GM18517 (cell line): ENCODE data around the gene STX18.
A peak's percentile ranks its signal among the peaks of the same experiment; 100 is the strongest.
"Not testable (repeated sequence)": the region's sequence is repeated elsewhere in the genome, so short reads cannot be mapped to it uniquely, and the experiment has no call there.

Experiments
- ATAC-seq: cut with Tn5 transposase; IDR thresholded peaks from one replicate; pipeline ENCODE4 v1.9.1; 2021; ENCODE audit warnings: mild to moderate bottlenecking, moderate library complexity; ENCODE audit not compliant: unreplicated experiment

STX18 gene

DNA sequence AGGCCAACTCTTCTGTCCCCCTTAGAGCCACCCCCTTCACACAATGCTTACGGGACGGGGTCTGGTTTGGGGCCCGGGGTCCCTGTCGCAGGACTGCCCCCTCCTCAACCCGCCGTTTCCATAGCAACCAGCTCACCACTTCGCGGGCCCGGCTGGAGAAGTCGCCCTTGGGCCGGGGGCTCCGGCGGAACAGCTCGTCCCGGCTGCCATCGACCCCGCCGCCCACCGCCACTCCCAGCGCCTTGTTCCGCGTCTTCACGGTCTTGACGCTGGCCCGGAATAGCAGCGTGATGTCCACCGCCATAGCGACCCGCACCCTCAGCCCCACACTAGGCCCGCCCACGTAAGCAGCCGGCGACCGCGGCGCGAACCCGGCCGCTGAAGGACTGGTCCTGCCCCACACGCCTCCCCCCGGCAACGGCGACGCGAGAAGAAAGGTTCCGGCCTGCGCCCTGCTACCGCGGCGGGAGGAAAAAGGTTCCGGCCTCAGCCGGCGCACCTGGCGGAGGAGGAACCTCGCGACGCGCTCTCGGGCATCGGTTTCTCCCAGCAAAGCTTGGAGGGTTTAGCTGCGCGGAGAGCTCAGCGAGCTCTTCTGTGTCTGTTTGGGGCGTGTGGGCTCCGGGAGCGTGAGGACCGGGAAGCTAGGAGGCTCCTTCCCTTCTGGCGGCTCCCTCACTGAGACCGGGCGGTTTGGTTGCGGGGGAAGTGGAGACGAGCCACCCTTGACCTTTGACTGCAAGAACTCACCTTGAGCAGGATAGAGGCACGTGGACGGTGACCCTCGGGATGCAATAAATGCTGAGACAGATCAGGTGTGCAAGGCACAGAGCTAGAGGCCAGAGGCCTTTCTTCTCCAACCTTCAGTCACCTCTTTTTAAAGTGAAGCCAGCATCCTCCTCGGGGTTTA, at the start of gene STX18:
Gene STX18, minus strand, starts transcription at position 388 of the 910 bp plus-strand sequence. Its CDS starts 84 bp downstream, at position 304.
- peak; percentile 85 for ATAC-seq

DNA sequence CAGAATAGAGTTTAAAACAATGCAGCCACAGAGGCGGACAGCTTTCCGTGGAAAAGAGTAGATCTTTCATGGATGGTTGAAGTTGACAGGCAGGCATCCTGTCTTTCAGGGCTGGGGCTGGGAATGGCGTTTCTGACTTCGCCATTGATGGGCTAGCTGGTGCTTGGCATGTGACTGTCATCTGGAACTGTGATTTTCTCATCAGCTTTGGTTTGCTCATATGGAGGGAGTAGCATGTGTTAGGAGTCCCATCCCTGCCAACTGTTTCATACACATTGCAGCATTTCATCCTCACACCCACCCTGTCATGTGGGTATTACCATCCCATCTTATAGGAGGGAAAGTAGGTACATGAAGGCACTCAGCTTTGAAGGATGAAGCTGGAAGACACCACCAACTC, 49.2 kb upstream of the STX18 start:
- ATAC-seq: no peak

DNA sequence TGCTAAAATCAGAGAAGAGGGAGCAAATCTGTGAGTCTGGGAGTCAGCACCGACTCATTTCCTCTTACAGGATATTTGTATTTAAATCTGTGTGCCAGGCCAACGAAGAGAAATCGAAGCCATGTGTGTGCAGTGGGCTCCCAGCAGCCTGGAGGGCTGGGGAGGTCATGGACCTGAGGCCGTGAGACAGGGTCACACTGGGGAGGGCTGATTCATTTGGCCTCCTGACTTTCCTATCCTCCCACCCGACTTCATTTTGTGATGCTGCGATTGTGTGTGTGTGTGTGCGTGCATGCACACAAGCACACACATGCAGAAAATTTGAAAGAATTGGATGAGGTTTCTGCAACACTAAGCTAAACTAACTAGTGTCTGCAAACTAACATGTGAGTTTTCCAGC, 48.7 kb upstream of the STX18 start:
- ATAC-seq: no peak

DNA sequence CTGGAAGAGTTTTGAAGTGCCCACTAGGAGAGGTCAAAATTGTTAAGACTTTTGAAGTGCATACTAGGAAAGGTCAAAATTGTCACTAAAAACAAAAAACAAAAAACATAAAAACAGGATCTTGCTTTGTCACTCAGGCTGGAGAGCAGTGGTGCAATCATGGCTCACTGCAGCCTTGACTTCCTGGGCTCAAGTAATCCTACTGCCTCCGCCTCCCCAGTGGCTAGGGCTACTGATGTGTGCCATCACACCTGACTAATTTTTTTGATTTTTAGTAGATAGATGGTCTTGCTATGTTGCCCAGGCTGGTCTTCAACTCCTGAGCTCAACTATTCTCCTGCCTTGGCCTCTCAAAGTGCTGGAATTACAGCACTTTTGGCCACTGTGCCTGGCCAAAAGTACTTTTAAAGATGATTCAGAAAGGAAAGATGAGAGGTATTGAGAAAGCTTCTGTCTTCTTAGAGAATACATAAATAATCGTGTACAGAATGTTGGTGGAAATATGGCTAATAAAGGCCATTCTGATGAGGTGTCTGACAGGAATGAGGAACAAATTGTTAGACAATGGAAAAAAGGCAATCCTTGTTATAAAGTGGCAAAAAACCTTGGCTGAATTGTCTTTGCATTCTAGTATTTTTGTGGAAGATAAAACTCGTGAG, 43.3 kb upstream of the STX18 start:
- no peak for ATAC-seq

DNA sequence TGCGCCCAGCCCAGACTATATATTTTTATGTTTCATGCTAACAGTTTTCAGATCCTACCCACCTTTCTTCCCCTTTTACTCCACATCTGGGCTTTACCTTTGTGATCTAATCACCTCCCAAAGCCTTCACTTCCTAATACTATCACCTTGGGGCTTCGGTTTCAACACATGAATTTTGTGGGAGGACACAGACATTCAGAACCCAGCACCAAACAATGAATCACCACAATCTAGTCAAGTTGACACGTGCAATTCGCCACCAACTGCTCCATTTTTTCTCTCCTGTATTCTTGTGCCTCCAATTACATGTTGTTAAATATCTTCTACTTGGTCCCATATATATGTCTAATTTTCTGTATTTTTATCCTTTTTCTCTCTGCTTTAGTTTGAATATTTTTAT, 41.8 kb upstream of the STX18 start:
- no peak for ATAC-seq

DNA sequence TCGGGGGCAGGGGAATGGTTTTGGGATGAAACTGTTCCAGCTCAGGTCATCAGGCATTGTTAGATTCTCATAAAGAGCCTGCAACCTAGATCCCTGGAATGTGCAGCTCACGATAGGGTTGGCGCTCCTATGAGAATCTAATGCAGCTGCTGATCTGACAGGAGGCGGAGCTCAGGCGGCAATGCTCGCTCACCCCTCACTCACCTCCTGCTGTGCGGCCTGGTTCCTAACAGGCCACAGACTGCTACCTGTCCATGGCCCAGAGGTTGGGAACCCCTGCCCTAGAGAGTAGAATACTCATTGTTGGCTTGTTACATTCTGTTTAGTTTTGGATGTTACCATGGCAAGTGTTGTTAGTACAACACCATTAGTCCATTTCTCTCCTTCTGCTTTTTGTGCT, 40.8 kb upstream of the STX18 start:
- ATAC-seq: no peak

DNA sequence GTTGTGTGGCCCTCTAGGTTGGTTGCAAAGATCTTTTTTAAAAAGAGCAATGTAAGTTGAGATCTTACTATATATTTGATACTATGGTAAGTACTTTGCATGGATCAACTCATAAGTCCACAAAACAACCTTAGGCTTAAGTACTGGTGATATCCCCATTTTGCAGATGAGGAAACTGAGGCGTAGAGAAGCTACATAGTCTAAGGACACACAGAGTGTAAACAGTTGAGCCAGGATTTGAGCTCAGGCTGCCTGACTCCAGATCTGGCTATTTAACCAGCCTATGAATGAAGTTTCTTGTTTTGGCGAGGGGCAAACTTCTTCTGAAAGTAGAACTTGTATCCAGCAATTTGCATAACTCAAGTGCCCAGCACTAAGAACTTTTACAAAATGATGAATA, 38.6 kb upstream of the STX18 start:
- ATAC-seq: no peak

DNA sequence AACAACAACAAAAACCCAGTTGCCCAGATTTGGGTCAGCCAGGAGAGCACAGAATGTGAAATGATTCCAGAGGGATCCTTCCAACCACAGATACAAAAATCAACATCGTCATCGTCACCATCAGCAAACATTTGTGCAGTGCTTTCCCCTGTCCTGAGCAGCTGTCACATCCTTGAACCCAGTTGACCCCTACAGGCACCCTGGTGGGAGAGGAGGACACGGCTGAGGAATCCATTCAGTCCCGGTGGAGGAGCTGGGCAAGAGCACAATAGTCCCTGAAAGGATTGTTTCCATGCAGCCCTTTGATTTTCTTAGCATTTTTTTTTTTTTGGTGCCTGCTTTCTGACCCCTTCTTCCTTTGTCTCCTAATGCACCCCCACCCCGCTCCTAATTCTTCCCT, 37.1 kb upstream of the STX18 start:
- ATAC-seq: no peak

DNA sequence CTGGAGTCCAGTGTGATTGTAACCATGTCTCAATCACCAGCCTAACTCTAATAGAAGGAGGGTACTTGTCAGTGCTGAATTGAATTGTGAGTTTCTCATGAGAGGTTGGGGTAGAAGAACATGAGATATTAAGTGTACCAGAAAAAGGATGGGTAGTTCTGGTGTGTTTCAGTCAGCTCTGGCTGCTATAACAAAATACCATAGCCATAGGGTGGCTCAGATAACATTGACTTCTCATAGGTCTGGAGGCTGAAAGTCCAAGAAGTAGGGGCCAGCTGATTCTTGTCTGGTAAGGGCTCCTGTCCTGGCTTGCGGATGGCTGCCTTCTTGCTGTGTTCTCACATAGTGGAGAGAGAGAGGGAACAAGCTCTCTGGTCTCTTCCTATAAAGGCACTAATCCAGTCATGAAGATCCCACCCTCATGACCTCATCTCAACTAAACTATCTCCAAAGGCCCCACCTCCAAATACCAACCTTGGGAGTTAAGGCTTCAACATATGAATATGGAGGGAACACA, 35.6 kb upstream of the STX18 start:
- ATAC-seq: no peak

DNA sequence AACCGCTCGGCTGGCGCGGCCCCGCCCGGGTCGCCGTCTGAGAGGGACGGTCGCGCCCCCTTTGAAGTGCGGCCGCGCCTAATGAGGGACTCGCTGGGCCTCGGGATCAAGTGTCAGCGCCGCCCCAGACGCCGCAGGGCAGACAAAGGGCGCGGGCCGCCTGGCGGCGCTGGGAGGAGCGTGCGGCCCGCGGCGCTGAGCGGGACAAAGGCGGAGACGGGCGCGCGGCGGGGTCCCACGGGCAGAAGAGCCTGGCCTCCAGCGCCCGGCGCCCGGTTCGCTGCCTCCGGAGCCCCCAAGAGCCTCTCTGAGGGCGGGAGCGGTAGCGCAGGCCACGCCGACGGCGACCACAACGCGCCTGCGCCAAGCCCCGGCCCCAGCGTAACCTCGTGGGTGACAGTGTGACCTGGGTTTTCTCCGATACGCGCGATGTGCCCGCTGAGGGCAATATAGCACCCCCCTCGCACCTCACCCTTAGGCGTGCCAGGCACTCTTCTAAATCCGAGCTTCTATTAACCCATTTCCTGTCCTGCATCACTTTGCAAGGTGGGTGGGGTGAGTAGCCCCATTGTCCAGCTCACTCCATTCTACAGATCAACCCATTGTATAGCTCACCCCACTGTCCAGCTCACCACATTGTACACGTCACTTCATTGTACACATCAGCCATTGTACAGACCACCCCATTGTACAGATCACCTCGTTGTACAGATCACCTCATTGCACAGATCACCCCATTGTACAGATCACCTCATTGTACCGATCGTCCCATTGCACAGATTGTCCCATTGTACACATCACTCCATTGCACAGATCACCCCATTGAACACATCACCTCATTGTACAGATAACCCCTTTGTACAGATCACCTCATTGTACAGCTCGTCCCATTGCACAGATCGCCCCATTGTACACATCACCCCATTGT, 33.7 kb upstream of the STX18 start:
- ATAC-seq: peak; percentile 88

DNA sequence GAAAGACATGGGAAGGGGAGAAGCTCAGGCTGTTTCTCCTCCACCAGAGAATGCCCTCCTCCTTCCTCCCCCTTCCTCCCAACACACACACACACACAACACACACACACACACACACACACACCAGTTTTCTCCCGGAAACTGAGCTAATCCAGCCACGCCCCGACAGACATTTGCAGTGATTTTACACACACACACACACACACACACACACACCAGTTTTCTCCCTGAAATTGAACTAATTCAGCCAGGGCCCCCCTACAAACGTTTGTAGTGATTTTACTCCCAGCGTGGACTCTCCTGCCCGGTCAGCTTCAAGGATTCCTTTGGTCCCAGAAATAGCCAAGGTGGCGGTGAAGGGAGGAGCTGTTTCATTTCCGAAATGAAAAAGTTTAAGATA, 32.9 kb upstream of the STX18 start:
- ATAC-seq: no peak

DNA sequence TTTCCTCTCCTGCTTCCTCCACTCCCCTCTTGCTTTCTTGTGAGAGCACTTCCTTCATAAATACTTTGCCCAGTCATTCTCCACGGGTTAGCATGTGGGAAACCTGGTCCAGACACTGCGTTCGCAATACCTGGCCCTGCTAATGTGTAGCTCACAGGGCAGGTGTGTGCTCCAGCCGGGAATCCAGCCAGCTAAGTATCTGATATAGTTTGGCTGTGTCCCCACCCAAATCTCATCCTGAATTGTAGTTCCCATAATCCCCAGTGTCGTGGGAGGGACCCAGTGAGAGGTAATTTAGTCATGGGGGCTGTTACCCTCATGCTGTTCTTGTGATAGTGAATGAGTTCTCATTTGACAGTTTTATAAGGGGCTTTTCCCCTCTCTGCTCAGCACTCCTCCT, 32.2 kb upstream of the STX18 start:
- ATAC-seq: no peak

DNA sequence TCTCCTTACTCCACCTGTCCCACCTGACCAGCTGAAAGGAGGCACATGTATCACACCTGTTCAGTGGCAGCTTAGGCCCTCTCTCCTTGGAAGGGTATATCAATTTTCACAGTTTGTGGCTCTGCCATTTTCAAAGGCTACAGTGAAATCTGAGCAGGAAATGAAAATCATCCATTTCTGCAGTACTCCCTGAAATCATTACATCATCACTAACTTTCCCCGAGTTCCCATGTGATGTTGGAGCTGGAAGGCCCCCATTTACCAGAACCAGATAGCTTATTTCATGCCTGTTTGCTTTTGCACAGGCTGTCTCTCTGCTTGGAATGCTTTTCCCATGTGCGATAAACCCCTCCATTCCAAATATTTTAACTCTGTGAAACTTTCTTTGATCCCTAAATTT, 31.0 kb upstream of the STX18 start:
- no peak for ATAC-seq

DNA sequence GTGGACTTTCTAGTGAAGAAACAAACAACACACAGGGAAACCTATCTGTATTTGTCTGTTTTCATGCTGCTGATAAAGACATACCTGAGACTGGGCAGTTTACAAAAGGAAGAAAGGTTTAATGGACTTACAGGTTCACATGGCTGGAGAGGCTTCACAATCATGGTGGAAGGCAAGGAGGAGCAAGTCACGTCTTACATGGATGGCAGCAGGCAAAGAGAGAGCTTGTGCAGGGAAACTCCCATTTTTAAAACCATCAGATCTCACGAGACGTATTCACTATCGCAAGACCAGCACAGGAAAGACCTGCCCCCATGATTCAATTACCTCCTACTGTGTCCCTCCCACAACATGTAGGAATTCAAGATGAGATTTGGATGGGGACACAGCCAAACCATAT, 28.0 kb upstream of the STX18 start:
- ATAC-seq: not testable (repeated sequence)

DNA sequence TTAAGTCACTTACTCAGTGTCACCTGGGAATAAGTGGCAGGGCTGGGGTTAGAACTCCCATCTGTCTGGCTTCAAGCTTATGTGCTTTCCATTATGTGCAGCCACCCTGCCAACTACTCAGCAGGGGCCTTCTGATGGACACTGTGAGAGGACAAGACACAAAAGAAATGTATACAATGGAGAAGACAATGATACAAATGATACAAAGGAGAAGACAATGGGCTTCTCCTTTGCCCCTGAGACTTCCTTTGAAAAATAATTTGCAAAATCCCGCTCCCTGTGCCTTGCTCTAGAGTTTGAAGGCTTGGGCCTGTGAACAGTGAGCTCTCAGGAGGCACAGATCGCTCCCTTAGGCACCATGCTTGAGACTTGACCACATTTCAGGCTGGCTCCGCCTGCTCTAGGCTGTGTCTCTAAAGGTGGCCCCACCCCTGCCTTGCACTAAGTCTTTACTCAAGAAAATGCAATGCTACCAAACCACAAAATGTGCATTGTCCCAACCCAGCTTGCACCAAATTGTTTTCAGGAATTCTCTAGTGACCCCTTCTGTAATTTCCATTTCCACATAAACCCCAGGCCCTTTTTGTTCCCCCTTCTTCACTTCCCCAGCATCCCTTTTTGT, 27.1 kb upstream of the STX18 start:
- no peak for ATAC-seq

DNA sequence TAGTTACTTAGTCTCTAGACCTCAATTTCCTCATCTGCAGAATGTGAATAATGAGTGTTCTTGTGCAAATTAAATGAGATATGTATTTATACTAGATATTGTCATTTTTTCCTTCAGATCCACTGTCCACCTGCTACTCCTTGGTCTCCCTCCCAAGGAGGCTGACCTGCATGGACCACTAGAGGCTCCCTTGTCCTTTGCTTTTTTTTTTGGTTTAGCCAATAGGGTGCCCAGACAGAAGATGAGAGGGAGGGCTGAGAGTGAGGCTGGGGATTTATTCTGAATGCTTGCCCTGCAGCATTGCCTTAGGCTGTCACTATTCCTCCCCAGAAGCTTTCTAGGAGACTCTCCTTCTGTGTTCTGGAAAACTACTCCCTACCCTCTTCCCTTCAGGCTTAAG, 24.5 kb upstream of the STX18 start:
- ATAC-seq: not testable (repeated sequence)

DNA sequence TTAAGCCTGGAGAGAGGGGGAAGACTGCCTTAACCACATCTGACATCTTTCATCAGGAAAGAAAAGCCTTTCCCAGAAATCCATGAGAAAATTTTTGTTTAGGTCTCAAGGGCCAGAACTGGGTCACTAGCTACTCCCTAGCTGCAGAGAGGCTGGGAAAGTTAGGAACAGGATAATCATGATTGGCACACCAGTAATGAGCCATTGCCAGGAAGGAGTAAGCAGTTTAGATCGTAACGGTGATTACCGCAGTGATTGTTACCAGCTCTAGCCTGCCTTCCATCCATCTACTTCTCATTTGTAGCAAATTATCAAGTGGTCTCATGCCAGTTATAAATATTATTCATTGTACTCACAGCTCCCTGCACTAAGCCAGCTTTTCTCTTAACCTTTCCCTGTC, 22.7 kb upstream of the STX18 start:
- no peak for ATAC-seq

DNA sequence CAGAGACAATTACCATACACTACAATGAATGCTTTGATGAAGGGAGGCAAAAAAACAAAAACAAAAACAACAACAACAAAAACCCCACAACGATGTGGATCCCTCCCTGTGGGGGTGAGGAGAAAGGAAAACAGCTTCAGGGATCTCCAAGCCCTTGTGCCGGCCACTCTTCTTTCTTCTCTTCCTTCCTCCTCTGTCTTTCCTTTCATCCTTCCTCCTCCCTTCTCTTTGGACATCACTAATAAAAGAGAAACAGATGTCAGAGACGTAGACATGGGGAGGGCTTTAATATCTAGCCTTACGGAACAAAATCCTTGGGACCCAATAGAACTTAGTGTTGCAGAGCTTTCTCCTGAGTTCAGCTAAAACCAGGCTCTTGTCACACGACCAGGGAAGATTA, 18.8 kb upstream of the STX18 start:
- ATAC-seq: no peak

DNA sequence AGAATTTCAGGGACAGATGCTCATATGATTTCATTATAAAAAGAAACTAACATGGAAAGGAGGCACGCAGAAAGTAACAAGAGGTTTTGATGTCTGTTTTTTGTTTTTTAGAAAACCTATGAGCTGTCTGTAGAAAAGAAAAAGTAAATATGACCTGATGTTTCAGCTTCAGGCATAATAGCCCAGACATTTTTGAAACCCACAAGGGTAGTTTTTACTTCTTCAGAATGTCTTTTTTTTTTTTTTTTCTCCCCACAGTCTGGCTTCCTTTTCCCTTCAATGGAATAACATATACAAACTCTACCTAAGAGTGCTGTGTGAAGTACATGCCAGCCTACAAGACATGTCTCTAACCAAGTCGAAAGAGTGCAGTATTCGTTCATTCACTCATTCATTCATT, 18.3 kb upstream of the STX18 start:
- no peak for ATAC-seq

DNA sequence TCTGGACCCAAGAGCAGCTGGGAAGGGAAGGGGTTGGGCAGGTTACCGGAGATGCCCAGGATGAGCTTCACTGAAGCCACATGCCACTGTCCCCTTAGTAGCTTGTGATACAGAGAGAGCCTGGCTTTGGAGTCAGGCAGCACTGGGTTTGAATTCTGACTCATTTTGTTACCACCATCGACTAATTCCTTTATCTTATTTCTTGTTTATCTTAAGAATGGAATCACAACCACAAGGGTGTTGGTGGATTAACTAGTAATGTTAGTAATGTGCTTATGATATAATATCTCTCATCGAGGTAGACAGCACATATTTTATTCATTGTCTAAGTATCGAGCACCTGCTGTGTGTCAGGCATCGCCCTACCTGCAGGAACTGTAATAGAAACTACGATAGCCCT, 17.7 kb upstream of the STX18 start:
- ATAC-seq: no peak

DNA sequence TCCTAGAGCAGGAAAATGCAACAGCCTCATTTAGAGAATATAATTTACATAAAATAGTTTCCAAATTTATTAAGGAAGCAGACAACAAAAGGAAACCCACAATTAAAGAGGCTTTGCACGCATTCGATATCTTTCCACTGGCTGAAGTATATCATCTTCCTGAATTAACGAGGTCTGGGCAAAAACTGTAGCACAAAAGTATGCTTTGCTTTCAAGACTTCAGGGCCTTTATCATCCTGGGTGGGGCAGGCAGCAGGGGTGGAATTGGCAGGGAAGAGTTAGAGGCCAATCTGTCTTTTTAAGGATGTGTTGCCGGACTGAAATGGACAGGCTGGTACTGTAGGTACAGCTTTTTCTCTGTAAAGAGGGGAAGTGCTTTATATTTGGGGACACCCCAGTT, 17.0 kb upstream of the STX18 start:
- ATAC-seq: no peak
